AML-193 (cell line): ENCODE results near the gene SP8.

ENCODE experiments used
- DNase-seq, 2 experiments: peaks; one replicate each; lab custom pipeline; 2025; lab: John Stamatoyannopoulos, UW

The SP8 gene

GRCh38 chr7:20754001-20754400, 32.7 kb downstream of the SP8 start:
- DNase-seq = no peak

- DNase-seq = no peak
These were observed 36.8 kb downstream of the SP8 start for GRCh38 chr7:20749906-20750305.

- no peak for DNase-seq
These were observed 37.8 kb downstream of the SP8 start for GRCh38 chr7:20748853-20749252.

- no peak for DNase-seq
These were observed 39.7 kb downstream of the SP8 start for GRCh38 chr7:20747001-20747400.

GRCh38 chr7:20745702-20746101, 41.0 kb downstream of the SP8 start:
- no peak for DNase-seq

GRCh38 chr7:20744954-20745446, 41.7 kb downstream of the SP8 start:
- DNase-seq = no peak

- no peak for DNase-seq
These were observed 43.8 kb downstream of the SP8 start for GRCh38 chr7:20742913-20743312.

GRCh38 chr7:20741801-20742200, 44.9 kb downstream of the SP8 start:
- DNase-seq = no peak

- DNase-seq = no peak
These were observed 47.9 kb downstream of the SP8 start for GRCh38 chr7:20738518-20739481.

- DNase-seq = no peak
These were observed 48.7 kb downstream of the SP8 start for GRCh38 chr7:20737840-20738448.

- no peak for DNase-seq
These were observed 51.2 kb downstream of the SP8 start for GRCh38 chr7:20735346-20736065.
